Lower leg skin (tissue), 4 donors: ENCODE data around the gene RHO. TPM values are rescaled to one million over a fixed set of nuclear protein-coding genes. Genes with fewer than 3 reads are reported as not detected.
"Not testable (repeated sequence)": the region's sequence is repeated elsewhere in the genome, so short reads cannot be mapped to it uniquely, and the experiment has no call there.

ENCODE experiments used
- DNase-seq, 2 donors: peaks; one replicate each; pipeline ENCODE4 v3.0.0-alpha.2; 2019; ENCODE audit warnings: low spot score in 2 of 2
- H3K4me3 ChIP-seq: fragments of 200-600 bp; sonication (generic); 2 replicates; pipeline ENCODE4 v1.5.1; 2017; ENCODE audit warnings: mild to moderate bottlenecking, low read depth; ENCODE audit not compliant: poor library complexity, severe bottlenecking
- CTCF ChIP-seq, 3 donors: fragments of 450-650 bp; IDR thresholded peaks; one replicate each; pipeline ENCODE4 v1.5.1; 2016; ENCODE audit warnings: antibody characterized with exemption in 3 of 3, mild to moderate bottlenecking in 3 of 3, moderate library complexity in 2 of 3
- POLR2A ChIP-seq, 2 donors: fragments of 450-650 bp; IDR thresholded peaks; one replicate each; pipeline ENCODE4 v1.6.1; 2016 to 2017; ENCODE audit warnings: antibody characterized with exemption in 2 of 2, mild to moderate bottlenecking in 1 of 2, moderate library complexity in 1 of 2
- WGBS, 2 donors: methylation state at CpG; one replicate each; pipeline ENCODE4 v1.1.5; 2018; 5-methylcytosine and 5-hydroxymethylcytosine counted together
- intact Hi-C: fragments of 100-400 bp; cut with DNase I; formaldehyde crosslinking; loops from one replicate; pipeline ENCODE4 v1.15.0; 2023; ENCODE audit warnings: low total_unique reads
- total RNA-seq, 4 donors: library from RNA; depleted of rRNA; stranded (reverse); fragments of >200 nt; gene quantifications; one replicate each; pipeline ENCODE4 v1.1.0, GENCODE V29; 2016

The RHO gene
- total RNA-seq, 4 donors from 2014 or later: not detected

GRCh38 chr3:129543999-129544398 is 15.6 kb downstream of the RHO start:
- intact Hi-C loops: no loop called here
- no peak overlapping the region for H3K4me3 ChIP-seq
- DNase-seq: no peak
- 81 to 93% methylated on average over 9 of the region's 9 CpGs for WGBS, 2 donors
- TF ChIP-seq CTCF (IDR thresholded peaks at IDR 0.05) (no peak), POLR2A (IDR thresholded peaks at IDR 0.05) (no peak)

- WGBS, 2 donors: 90 to 92% methylated on average over 3 of the region's 3 CpGs
- H3K4me3 ChIP-seq, intact Hi-C loops: not testable (repeated sequence)
These were observed 17.5 kb downstream of the RHO start for GRCh38 chr3:129545951-129546350.

GRCh38 chr3:129547241-129547640 is 18.8 kb downstream of the RHO start:
- TF ChIP-seq CTCF (IDR thresholded peaks at IDR 0.05) (no peak), POLR2A (IDR thresholded peaks at IDR 0.05) (no peak)
- 93% methylated on average over 13 to 17 of the region's 24 CpGs for WGBS, 2 donors
- no peak for DNase-seq
- intact Hi-C loops: no loop called here
- no peak overlapping the region for H3K4me3 ChIP-seq

More at GRCh38 chr3:129545951-129546350, 17.5 kb downstream of the RHO start:
- DNase-seq: not testable (repeated sequence)

- whole genome bisulfite sequencing, 2 donors: 87 to 90% methylated on average over 19 of the region's 19 CpGs
These were observed 19.9 kb downstream of the RHO start for GRCh38 chr3:129548104-129548965.

GRCh38 chr3:129549006-129549800 is 20.8 kb downstream of the RHO start:
- TF ChIP-seq CTCF (IDR thresholded peaks at IDR 0.05) (no peak), POLR2A (IDR thresholded peaks at IDR 0.05) (no peak)
- intact Hi-C loops: no loop called here
- no peak for DNase-seq
- no peak overlapping the region for H3K4me3 ChIP-seq
- 86 to 92% methylated on average over 18 of the region's 18 CpGs for WGBS, 2 donors

More at GRCh38 chr3:129548104-129548965, 19.9 kb downstream of the RHO start:
- intact Hi-C loops: no loop called here
- H3K4me3 ChIP-seq: no peak overlapping the region
- no peak for DNase-seq
- TF ChIP-seq CTCF (IDR thresholded peaks at IDR 0.05) (no peak), POLR2A (IDR thresholded peaks at IDR 0.05) (no peak)

- no peak for TF ChIP-seq CTCF (IDR thresholded peaks at IDR 0.05)
- no peak for TF ChIP-seq POLR2A (IDR thresholded peaks at IDR 0.05)
These were observed 21.4 kb downstream of the RHO start for GRCh38 chr3:129549805-129550204.

More at GRCh38 chr3:129549805-129550204, 21.4 kb downstream of the RHO start:
- intact Hi-C loops: no loop called here
- no peak overlapping the region for H3K4me3 ChIP-seq
- no peak for DNase-seq
- WGBS, 2 donors: 94 to 96% methylated on average over 3 of the region's 3 CpGs
